SK-N-SH (cell line): ENCODE measurements around the gene HHAT. TPM values are rescaled to one million over a fixed set of nuclear protein-coding genes. Genes with fewer than 3 reads are reported as not detected.

Experiments
- CTCF ChIA-PET: fragments of 300-600, 350-600 bp; formaldehyde crosslinking; extraction: SDS; loops from one replicate; lab custom pipeline; 2021; lab: Yijun Ruan, JAX
- POLR2A ChIA-PET: fragments of 350-600 bp; sonication (Branson Sonifier 250); formaldehyde crosslinking; extraction: SDS; loops from one replicate; lab custom pipeline; 2020; ENCODE audit warnings: antibody characterized with exemption, inconsistent platforms; lab: Yijun Ruan, JAX
- DNase-seq: peaks from one replicate; pipeline ENCODE4 v3.0.0; 2012
- H2AFZ ChIP-seq: fragments of 200-600 bp; sonication (generic); 2 replicates; pipeline ENCODE4 v1.8.1; 2016; ENCODE audit warnings: antibody characterized with exemption, mild to moderate bottlenecking, low read depth
- H3F3A ChIP-seq: fragments of 200-600 bp; sonication (generic); replicated peaks from 2 replicates; pipeline ENCODE3; 2016; ENCODE audit warnings: antibody characterized with exemption, mild to moderate bottlenecking; ENCODE audit not compliant: insufficient read depth
- H3K27ac ChIP-seq, 2 experiments: fragments of 200-500 bp in 1 of 2; fragments of 200-600 bp in 1 of 2; sonication (Bioruptor generic) in 1 of 2; sonication (generic), shearing (Covaris generic) in 1 of 2; 2 replicates each; pipeline versions ENCODE4 v1.5.1 to v1.6.1; 2014 to 2016; ENCODE audit warnings: low read depth in 2 of 2, inconsistent platforms in 1 of 2, low read length in 1 of 2, mild to moderate bottlenecking in 1 of 2, mixed read lengths in 1 of 2
- H3K27me3 ChIP-seq: fragments of 200-600 bp; sonication (generic), shearing (Covaris generic); 2 replicates; pipeline ENCODE4 v1.6.1; 2016; ENCODE audit warnings: mixed run types; ENCODE audit not compliant: insufficient read depth
- H3K36me3 ChIP-seq, 2 experiments: fragments of 200-500 bp in 1 of 2; fragments of 200-600 bp in 1 of 2; sonication (Bioruptor generic) in 1 of 2; sonication (generic) in 1 of 2; replicated peaks in 1 of 2; 2 replicates each; pipeline versions ENCODE3 to v1.5.1; 2014 to 2016; ENCODE audit warnings: low read length in 1 of 2, mild to moderate bottlenecking in 1 of 2; ENCODE audit not compliant: insufficient read depth in 2 of 2, control insufficient read depth in 1 of 2
- H3K4me1 ChIP-seq, 2 experiments: fragments of 200-500 bp in 1 of 2; fragments of 200-600 bp in 1 of 2; sonication (Bioruptor generic) in 1 of 2; sonication (generic), shearing (Covaris generic) in 1 of 2; 2 replicates each; pipeline versions ENCODE4 v1.5.1 to v1.6.1; 2014 to 2016; ENCODE audit warnings: low read depth in 1 of 2, low read length in 1 of 2, mixed run types in 1 of 2; ENCODE audit not compliant: insufficient read depth in 2 of 2, control insufficient read depth in 1 of 2
- H3K4me2 ChIP-seq: fragments of 200-600 bp; sonication (generic), shearing (Covaris generic); 2 replicates; pipeline ENCODE4 v1.6.1; 2017; ENCODE audit warnings: mixed run types
- H3K4me3 ChIP-seq, 2 experiments: fragments of 200-500 bp in 1 of 2; fragments of 200-600 bp in 1 of 2; sonication (Bioruptor generic) in 1 of 2; sonication (generic), shearing (Covaris generic) in 1 of 2; 2 replicates each; pipeline versions ENCODE4 v1.5.1 to v1.8.1; 2014 to 2016; ENCODE audit warnings: low read depth in 2 of 2, inconsistent platforms in 1 of 2, low read length in 1 of 2, mild to moderate bottlenecking in 1 of 2, mixed read lengths in 1 of 2, moderate library complexity in 1 of 2
- H3K79me2 ChIP-seq: fragments of 200-600 bp; sonication (generic); 2 replicates; pipeline ENCODE4 v1.8.1; 2017; ENCODE audit warnings: mild to moderate bottlenecking; ENCODE audit not compliant: insufficient read depth
- H3K9ac ChIP-seq: fragments of 200-600 bp; sonication (generic); 2 replicates; pipeline ENCODE4 v1.6.1; 2017; ENCODE audit warnings: mixed run types
- H3K9me2 ChIP-seq: fragments of 200-600 bp; sonication (generic); 2 replicates; pipeline ENCODE4 v1.6.1; 2017; ENCODE audit warnings: mixed run types
- H3K9me3 ChIP-seq: fragments of 200-600 bp; sonication (generic); 2 replicates; pipeline ENCODE4 v1.6.1; 2017; ENCODE audit warnings: mixed run types, mild to moderate bottlenecking, moderate library complexity
- H4K20me1 ChIP-seq: fragments of 200-600 bp; sonication (generic); 2 replicates; pipeline ENCODE4 v1.6.1; 2017; ENCODE audit warnings: mild to moderate bottlenecking, mixed run types; ENCODE audit not compliant: insufficient read depth
- CHD2 ChIP-seq: fragments of 150-350 bp; IDR thresholded peaks from 2 replicates; pipeline ENCODE4 v1.6.1; 2018; ENCODE audit warnings: low read length; ENCODE audit not compliant: partially characterized antibody
- CTCF ChIP-seq: fragments of 200-600 bp; sonication (generic); IDR thresholded peaks from 2 replicates; pipeline ENCODE4 v1.6.1; 2017; ENCODE audit warnings: antibody characterized with exemption, mild to moderate bottlenecking, moderate library complexity
- FOSL2 ChIP-seq: IDR thresholded peaks from 2 replicates; pipeline ENCODE4 v1.4.0; 2012; ENCODE audit warnings: low read depth, mild to moderate bottlenecking, moderate library complexity, borderline replicate concordance
- FOXJ3 ChIP-seq: sonication (generic); formaldehyde crosslinking; IDR thresholded peaks from 2 replicates; pipeline ENCODE4 v1.5.1; 2020; ENCODE audit warnings: mild to moderate bottlenecking, missing genetic modification reagents
- FOXM1 ChIP-seq: IDR thresholded peaks from 2 replicates; pipeline ENCODE4 v1.4.0; 2012; ENCODE audit warnings: low read depth, mild to moderate bottlenecking
- JUND ChIP-seq: IDR thresholded peaks from 2 replicates; pipeline ENCODE4 v1.4.0; 2012
- NFIC ChIP-seq: IDR thresholded peaks from 2 replicates; pipeline ENCODE4 v1.4.0; 2012; ENCODE audit warnings: borderline replicate concordance
- NRF1 ChIP-seq: IDR thresholded peaks from 2 replicates; pipeline ENCODE4 v1.6.1; 2012; ENCODE audit warnings: low read depth, mild to moderate bottlenecking, low read length
- PBX3 ChIP-seq: IDR thresholded peaks from 2 replicates; pipeline ENCODE4; 2012
- RAD21 ChIP-seq: IDR thresholded peaks from 2 replicates; pipeline ENCODE4 v1.6.1; 2012; ENCODE audit warnings: mild to moderate bottlenecking, low read length
- RCOR1 ChIP-seq: fragments of 150-350 bp; IDR thresholded peaks from 2 replicates; pipeline ENCODE4 v1.6.1; 2017; ENCODE audit warnings: antibody characterized with exemption, low read length
- RXRA ChIP-seq: IDR thresholded peaks from 2 replicates; pipeline ENCODE4 v1.4.0; 2012; ENCODE audit warnings: low read depth, mild to moderate bottlenecking, borderline replicate concordance
- SIN3A ChIP-seq: IDR thresholded peaks from 2 replicates; pipeline ENCODE4 v1.6.1; 2012; ENCODE audit warnings: low read depth, mild to moderate bottlenecking, low read length, moderate library complexity, borderline replicate concordance
- TAF1 ChIP-seq: IDR thresholded peaks from 2 replicates; pipeline ENCODE4 v1.6.1; 2012; ENCODE audit warnings: low read depth, mild to moderate bottlenecking, low read length, moderate library complexity, borderline replicate concordance
- TEAD4 ChIP-seq: IDR thresholded peaks from 2 replicates; pipeline ENCODE4 v1.4.0; 2012; ENCODE audit warnings: mild to moderate bottlenecking, borderline replicate concordance; ENCODE audit not compliant: insufficient read depth
- USF2 ChIP-seq: fragments of 150-350 bp; IDR thresholded peaks from 2 replicates; pipeline ENCODE4 v1.6.1; 2017; ENCODE audit warnings: antibody characterized with exemption, low read length, low read depth, borderline replicate concordance
- WGBS: methylation state at CpG from one replicate; pipeline ENCODE4 v1.1.6; 2017; ENCODE audit warnings: low lambda C conversion rate; 5-methylcytosine and 5-hydroxymethylcytosine counted together
- polyA plus RNA-seq, 3 experiments: library from polyadenylated mRNA; depleted of rRNA; stranded (reverse); fragments of >200 nt; gene quantifications; 2 replicates each; pipeline ENCODE4 v1.2.3, GENCODE V29; 2012

Gene HHAT
- polyA plus RNA-seq, 1 of the 3 experiments (the other 2 are of a cell fraction), result 8.1 TPM

GRCh38 chr1:210616356-210616755 is 287.7 kb downstream of the HHAT start:
- Histone ChIP-seq H2AFZ (no peak overlapping the region), H3K4me1 (peaks cover 0 to 5% of the 10 kb centered on the region in 2 experiments; a peak in 1 of 4 replicates), H3F3A (no peaks in the 10 kb centered on the region), H3K9ac (no peak overlapping the region), H3K27me3 (no peaks in the 10 kb centered on the region), H3K4me3 (no peak overlapping the region), H3K27ac (no peak overlapping the region), H3K9me2 (no peaks in the 10 kb centered on the region), H3K9me3 (no peaks in the 10 kb centered on the region), H4K20me1 (no peaks in the 10 kb centered on the region), H3K79me2 (no peaks in the 10 kb centered on the region), H3K36me3 (no peaks in the 10 kb centered on the region), H3K4me2 (no peak overlapping the region)
- no peak for DNase-seq
- ChIA-PET CTCF (no interaction called here), POLR2A (no interaction called here)
- 68% methylated on average over 4 of the region's 4 CpGs for WGBS
- TF ChIP-seq FOXM1 (no peak), RCOR1 (no peak), SIN3A (no peak), NFIC (no peak), PBX3 (no peak), FOSL2 (no peak), TAF1 (no peak), NRF1 (no peak), TEAD4 (no peak), USF2 (no peak), JUND (no peak), RXRA (no peak), RAD21 (no peak), CTCF (no peak)

- 85% methylated on average over 1 of the region's 1 CpG for WGBS
- no peaks in the 10 kb centered on the region for H4K20me1 ChIP-seq
- no peak for DNase-seq
- ChIA-PET CTCF (interaction anchor here (1.0 kb wide), 1 partner anchor 256 kb away, joined by 3 read pairs; no protein-coding TSS in a partner anchor), POLR2A (no interaction called here)
- no peak overlapping the region for H3K27ac ChIP-seq
- no peaks in the 10 kb centered on the region for H3K79me2 ChIP-seq
- no peak overlapping the region for H2AFZ ChIP-seq
- no peak overlapping the region for H3K4me3 ChIP-seq
- H3K4me2 ChIP-seq, result no peak overlapping the region
- H3K27me3 ChIP-seq, result no peaks in the 10 kb centered on the region
- no peaks in the 10 kb centered on the region for H3K36me3 ChIP-seq
- no peaks in the 10 kb centered on the region for H3K9me2 ChIP-seq
- no peaks in the 10 kb centered on the region for H3K9me3 ChIP-seq
- TF ChIP-seq CHD2, result no peak
- no peak for TF ChIP-seq FOXJ3 (CRISPR knock-in tag)
- TF ChIP-seq FOSL2, result no peak
- H3K9ac ChIP-seq, result no peak overlapping the region
- H3K4me1 ChIP-seq, result peaks cover 0 to 13% of the 10 kb centered on the region in 2 experiments; a peak in 1 of 4 replicates
- no peaks in the 10 kb centered on the region for H3F3A ChIP-seq
These were observed 288.6 kb downstream of the HHAT start for GRCh38 chr1:210617293-210617692.
